ENCODE results near the gene PPP1R1A.

Gene PPP1R1A

GRCh38 chr12:54535474-54535873, 53.0 kb downstream of the PPP1R1A start:
- DNase-seq (ENCODE audit: low spot score): no peak

- no peak for DNase-seq (ENCODE audit: low spot score)
Observed at GRCh38 chr12:54529581-54529980, 58.9 kb downstream of the PPP1R1A start.

All from AG08395 (cell line).